ENCODE measurements around the gene UNC5C.

Gene UNC5C

DNA sequence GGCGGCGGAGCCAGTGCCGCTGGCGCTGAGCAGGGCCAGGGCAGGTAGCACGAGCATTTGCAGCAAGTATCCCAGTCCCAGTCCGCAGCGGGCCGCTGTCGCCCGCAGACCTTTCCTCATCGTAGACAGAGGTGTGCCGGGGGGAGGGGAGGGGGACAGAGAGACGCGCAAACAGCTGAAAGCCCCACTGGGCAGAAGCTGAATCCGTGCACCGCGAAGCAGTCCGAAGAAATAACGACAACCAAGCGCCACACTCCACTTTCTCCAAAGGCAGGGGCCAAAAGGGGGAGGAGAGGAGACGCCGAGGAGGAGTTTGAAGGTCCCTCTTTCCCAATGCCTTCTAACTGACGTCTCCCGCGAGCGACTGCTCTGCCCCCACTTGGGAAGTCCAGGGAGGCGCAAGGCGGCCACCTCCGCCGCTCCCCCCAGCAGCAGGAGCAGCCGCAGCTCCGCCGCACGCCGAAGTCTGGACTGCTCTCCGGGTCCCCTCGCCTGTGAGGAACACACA, at the start of gene UNC5C:
TSS of gene UNC5C (minus strand) at position 236 of the 508 bp plus-strand sequence.
- DNase-seq (ENCODE audit: low read depth, low spot score): no peak
- H3K27ac ChIP-seq: no peak within 1 kb of the TSS

GRCh38 chr4:95596676-95597075, 47.9 kb upstream of the UNC5C start:
- no peak for DNase-seq (ENCODE audit: low read depth, low spot score)
- no peak overlapping the region for H3K27ac ChIP-seq

DNA sequence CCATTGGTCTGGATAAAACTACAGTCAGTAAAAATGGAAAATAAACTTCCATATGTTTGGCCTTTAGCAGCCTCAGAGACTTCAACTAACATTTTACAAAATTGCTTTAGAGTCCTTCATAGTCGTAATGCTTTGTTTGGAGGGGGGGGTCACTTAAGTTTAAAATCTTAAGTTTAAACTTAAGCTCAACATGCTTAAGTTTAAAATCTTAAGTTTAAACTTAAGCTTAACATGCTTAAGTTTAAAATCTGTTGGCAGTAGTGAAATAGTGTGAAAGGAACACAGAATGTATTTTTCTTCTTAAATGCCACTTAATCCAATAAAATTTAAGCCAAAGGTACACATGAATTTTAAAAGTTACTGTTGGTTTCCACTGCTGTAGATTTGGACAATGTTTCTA, 45.9 kb upstream of the UNC5C start:
- no peak overlapping the region for H3K27ac ChIP-seq
- no peak for DNase-seq (ENCODE audit: low read depth, low spot score)

GRCh38 chr4:95594013-95594412, 45.2 kb upstream of the UNC5C start:
- H3K27ac ChIP-seq: no peak overlapping the region
- no peak for DNase-seq (ENCODE audit: low read depth, low spot score)

GRCh38 chr4:95591278-95591677, 42.5 kb upstream of the UNC5C start:
- H3K27ac ChIP-seq: no peak overlapping the region
- no peak for DNase-seq (ENCODE audit: low read depth, low spot score)

GRCh38 chr4:95590615-95591014, 41.8 kb upstream of the UNC5C start:
- no peak for DNase-seq (ENCODE audit: low read depth, low spot score)

DNA sequence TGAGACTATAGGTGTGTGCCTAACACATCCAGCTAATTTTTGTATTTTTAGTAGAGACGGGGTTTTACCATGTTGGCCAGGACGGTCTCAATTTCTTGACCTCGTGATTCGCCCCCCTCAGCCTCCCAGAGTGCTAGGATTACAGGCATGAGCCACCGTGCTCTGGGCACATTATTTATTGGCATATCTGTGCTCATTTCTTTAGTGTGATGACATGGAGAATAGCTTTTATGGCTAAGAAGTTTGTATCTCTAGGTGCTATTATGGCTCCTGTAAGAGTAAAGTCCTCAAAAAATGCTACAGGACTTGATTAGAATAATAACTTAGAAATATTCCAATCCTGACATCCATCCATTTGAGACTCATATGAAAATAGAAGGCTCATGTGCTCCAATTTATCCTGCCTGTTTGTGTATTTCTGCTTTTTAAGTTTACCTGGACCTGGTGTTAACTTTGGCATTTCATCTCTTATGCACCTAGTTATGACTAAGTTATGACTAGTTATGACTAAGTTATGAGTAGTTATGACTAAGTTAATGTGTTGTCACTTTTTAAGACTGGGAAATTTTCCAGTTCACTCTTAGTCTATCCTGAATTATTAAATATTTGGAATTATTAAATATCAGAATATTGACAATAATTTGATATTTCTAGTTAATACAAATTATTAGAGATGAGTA, 36.4 kb upstream of the UNC5C start:
- no peak overlapping the region for H3K27ac ChIP-seq
- peak; percentile 31 for DNase-seq (ENCODE audit: low read depth, low spot score)

More at GRCh38 chr4:95590615-95591014, 41.8 kb upstream of the UNC5C start:
- H3K27ac ChIP-seq: no peak overlapping the region

- no peak for DNase-seq (ENCODE audit: low read depth, low spot score)
- no peak overlapping the region for H3K27ac ChIP-seq
These were observed 31.5 kb upstream of the UNC5C start for GRCh38 chr4:95580226-95580625.

- peak; percentile 10 for DNase-seq (ENCODE audit: low read depth, low spot score)
- H3K27ac ChIP-seq: no peak overlapping the region
These were observed 23.7 kb upstream of the UNC5C start for GRCh38 chr4:95572304-95572991.

DNA sequence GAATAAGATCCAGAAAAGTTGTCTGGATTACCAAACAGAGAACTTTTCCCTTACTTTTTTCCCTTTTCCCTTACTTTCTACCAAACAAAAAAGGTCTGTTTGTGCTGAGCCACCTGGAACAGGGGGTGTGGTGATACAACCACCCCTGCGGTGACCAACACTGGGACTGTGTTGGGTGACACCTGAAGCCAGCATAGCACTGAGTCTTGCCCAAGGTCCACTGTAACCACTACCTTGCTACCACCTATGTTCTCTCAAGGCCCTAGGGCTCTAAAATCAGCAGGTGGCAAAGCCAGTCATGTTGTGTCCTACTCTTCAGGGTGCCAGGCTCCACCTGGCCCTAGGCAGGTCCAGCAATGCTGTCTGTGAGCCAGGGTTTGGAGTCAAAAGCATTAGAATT, 22.8 kb upstream of the UNC5C start:
- no peak overlapping the region for H3K27ac ChIP-seq
- no peak for DNase-seq (ENCODE audit: low read depth, low spot score)

- DNase-seq (ENCODE audit: low read depth, low spot score): no peak
- H3K27ac ChIP-seq: no peak overlapping the region
These were observed 15.0 kb upstream of the UNC5C start for GRCh38 chr4:95563638-95564337.

DNA sequence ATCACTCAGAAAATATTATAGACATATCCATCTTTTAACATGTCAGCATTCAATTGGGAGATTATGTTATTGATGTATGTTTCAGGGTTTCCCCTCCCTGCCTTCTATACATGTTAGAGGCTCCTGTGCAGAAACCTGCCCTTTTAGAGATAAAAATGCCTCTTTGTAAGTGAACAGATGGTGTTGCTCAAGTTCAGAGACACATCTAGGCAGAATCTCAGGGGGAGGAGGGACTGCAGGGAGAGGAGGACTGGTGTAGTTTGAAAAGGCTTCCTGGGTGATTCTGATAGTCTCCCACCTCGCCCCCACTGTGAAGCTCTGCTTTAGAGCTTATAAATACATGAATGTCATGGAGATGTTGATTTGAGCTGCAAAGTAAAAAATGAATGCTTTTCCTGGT, 12.0 kb upstream of the UNC5C start:
- DNase-seq (ENCODE audit: low read depth, low spot score): no peak
- no peak overlapping the region for H3K27ac ChIP-seq

- DNase-seq (ENCODE audit: low read depth, low spot score): no peak
- H3K27ac ChIP-seq: no peak overlapping the region
These were observed 7.6 kb upstream of the UNC5C start for GRCh38 chr4:95556207-95556859.

- no peak for DNase-seq (ENCODE audit: low read depth, low spot score)
- H3K27ac ChIP-seq: no peak overlapping the region
These were observed 4.3 kb upstream of the UNC5C start for GRCh38 chr4:95552942-95553550.

DNA sequence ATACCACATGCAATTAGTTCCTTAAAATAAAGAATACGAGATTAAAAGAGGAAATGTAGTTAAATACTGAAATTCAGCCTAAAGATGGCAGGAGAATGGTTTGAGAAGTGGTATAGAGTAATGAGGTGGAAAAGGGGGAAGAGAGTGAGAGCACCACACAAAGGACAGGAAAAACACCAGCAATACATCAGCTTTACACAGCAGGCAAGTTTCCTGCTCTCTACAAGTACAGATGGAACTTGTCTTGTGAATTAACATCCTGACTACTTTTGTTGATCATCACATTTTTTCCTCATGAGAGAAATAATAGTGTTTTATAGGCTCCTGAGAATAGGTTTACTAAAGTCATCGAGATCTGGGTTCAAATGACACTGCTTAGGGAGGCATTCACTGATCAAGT, 2.9 kb upstream of the UNC5C start:
- H3K27ac ChIP-seq: no peak overlapping the region
- no peak for DNase-seq (ENCODE audit: low read depth, low spot score)

GRCh38 chr4:95550115-95550987, 1.6 kb upstream of the UNC5C start:
- no peak for DNase-seq (ENCODE audit: low read depth, low spot score)
- no peak overlapping the region for H3K27ac ChIP-seq

DNA sequence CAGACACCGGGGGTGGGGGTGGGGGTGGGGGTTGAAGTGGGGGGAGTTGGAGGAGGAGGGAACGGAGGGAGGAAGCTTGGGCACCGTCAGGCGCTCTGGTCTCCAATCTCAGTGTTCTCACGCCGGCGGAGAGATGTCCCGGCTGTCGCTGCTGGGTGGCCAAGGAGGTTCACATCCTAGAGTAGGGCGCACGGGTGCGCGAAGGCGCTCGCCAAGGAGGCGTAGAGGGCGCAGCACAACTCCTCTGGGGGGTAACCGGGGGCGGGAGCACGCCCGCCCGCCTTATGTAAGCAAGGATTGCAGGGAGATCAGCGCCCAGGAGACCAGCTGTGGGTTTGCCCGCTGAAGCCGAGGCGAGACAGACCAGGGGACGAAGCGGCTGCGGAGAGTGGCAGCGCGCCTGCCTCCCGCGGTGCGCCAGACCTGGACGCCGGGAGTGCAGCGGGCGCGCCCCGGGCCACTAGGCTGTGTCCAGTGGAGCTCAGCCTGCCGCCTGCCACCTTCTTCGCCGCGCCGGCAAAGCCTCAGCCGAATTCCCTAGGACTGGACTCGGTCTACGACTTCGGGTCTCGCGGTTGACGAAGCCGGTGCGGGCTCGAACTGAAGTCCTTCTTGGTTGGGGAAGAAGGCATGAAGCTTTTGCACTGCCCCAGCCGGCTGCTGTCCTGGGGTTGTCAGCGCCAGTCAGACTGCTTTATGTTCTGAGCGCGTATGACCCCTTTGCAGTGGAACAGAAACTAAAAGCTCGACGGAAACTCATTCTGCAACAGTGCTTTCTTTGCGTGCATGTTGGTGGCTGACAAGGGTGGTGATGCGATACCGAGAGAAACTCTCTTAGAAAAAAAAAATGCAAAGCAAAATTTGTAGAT, 707 bp upstream of the UNC5C start:
- H3K27ac ChIP-seq: no peak overlapping the region
- no peak for DNase-seq (ENCODE audit: low read depth, low spot score)

- no peak overlapping the region for H3K27ac ChIP-seq
- DNase-seq (ENCODE audit: low read depth, low spot score): no peak
These were observed 880 bp downstream of the UNC5C start for GRCh38 chr4:95547715-95548471.

All from epithelial cell of prostate (primary cell).